H1 (cell line): Measurements from ENCODE around the gene LRRC4. TPM values are rescaled to one million over a fixed set of nuclear protein-coding genes. Genes with fewer than 3 reads are reported as not detected.

Experiments
- CTCF ChIA-PET: fragments of 300-600 bp; sonication (Branson Sonifier 250); formaldehyde crosslinking; loops from one replicate; lab custom pipeline; 2021; ENCODE audit not compliant: partially characterized antibody; lab: Charles Lee
- POLR2A ChIA-PET: fragments of 300-600 bp; sonication (Branson Sonifier 250); formaldehyde crosslinking; loops from one replicate; lab custom pipeline; 2021; ENCODE audit warnings: inconsistent platforms; ENCODE audit not compliant: partially characterized antibody; lab: Charles Lee
- DNase-seq, 2 experiments: peaks; one replicate each; pipeline versions ENCODE4 v3.0.0 to v3.0.0-alpha.2; 2010 to 2022; ENCODE audit warnings: low spot score in 2 of 2, low read depth in 1 of 2, mixed read lengths in 1 of 2
- FAIRE-seq: peaks from 2 replicates; lab custom pipeline; 2011; peaks lifted over from hg19 to GRCh38; lab: Jason Lieb, UNC
- H2AFZ ChIP-seq: 2 replicates; pipeline ENCODE4 v1.8.1; 2012; ENCODE audit warnings: low read length, inconsistent platforms
- H2AK5ac ChIP-seq: 2 replicates; pipeline ENCODE4 v1.6.1; 2013; ENCODE audit warnings: low read depth, low read length
- H2BK120ac ChIP-seq: replicated peaks from 2 replicates; pipeline ENCODE3; 2013; ENCODE audit warnings: low read depth, low read length, inconsistent platforms
- H2BK12ac ChIP-seq: 2 replicates; pipeline ENCODE4 v1.6.1; 2013; ENCODE audit warnings: low read depth, low read length
- H2BK15ac ChIP-seq: 2 replicates; pipeline ENCODE4 v1.6.1; 2013; ENCODE audit warnings: low read length
- H2BK20ac ChIP-seq: 2 replicates; pipeline ENCODE4 v1.6.1; 2013; ENCODE audit warnings: low read length
- H2BK5ac ChIP-seq: 2 replicates; pipeline ENCODE4 v1.6.1; 2013; ENCODE audit warnings: low read depth, low read length
- H3K14ac ChIP-seq: 2 replicates; pipeline ENCODE4 v1.6.1; 2013; ENCODE audit warnings: inconsistent platforms; ENCODE audit not compliant: insufficient read length
- H3K18ac ChIP-seq: 2 replicates; pipeline ENCODE4 v1.6.1; 2013; ENCODE audit warnings: low read length; ENCODE audit errors: extremely low read depth
- H3K23ac ChIP-seq: 2 replicates; pipeline ENCODE4 v1.6.1; 2013; ENCODE audit warnings: inconsistent platforms; ENCODE audit not compliant: insufficient read length
- H3K23me2 ChIP-seq: 2 replicates; pipeline ENCODE4 v1.6.1; 2013; ENCODE audit warnings: low read depth, low read length
- H3K27ac ChIP-seq: 2 replicates; pipeline ENCODE4 v1.6.1; 2011; ENCODE audit warnings: low read depth, low read length, inconsistent platforms
- H3K27me3 ChIP-seq, 4 experiments: replicated peaks in 1 of 4; 1 replicate in 1 of 4; 2 replicates in 3 of 4; pipeline versions ENCODE4 v1.6.1 to v1.8.1; 2011 to 2013; ENCODE audit warnings: low read length in 3 of 4, mild to moderate bottlenecking in 3 of 4, inconsistent platforms in 2 of 4, mixed read lengths in 2 of 4, moderate library complexity in 1 of 4; ENCODE audit not compliant: control insufficient read depth in 3 of 4, insufficient read depth in 3 of 4; ENCODE audit errors: extremely low read depth in 1 of 4
- H3K36me3 ChIP-seq, 4 experiments: 2 replicates each; pipeline versions ENCODE4 v1.6.1 to v1.8.1; 2011 to 2013; ENCODE audit warnings: mild to moderate bottlenecking in 4 of 4, low read length in 3 of 4, moderate library complexity in 2 of 4, control low read depth in 1 of 4, inconsistent platforms in 1 of 4; ENCODE audit not compliant: insufficient read depth in 4 of 4, control insufficient read depth in 2 of 4
- H3K4ac ChIP-seq: replicated peaks from 2 replicates; pipeline ENCODE3; 2013; ENCODE audit warnings: low read length, low read depth, mixed read lengths, inconsistent platforms; ENCODE audit not compliant: insufficient read length
- H3K4me1 ChIP-seq, 4 experiments: replicated peaks in 1 of 4; 1 replicate in 1 of 4; 2 replicates in 3 of 4; pipeline versions ENCODE4 v1.6.1 to v1.8.1; 2011 to 2013; ENCODE audit warnings: low read length in 3 of 4, inconsistent platforms in 2 of 4, mixed read lengths in 1 of 4; ENCODE audit not compliant: insufficient read depth in 4 of 4, control insufficient read depth in 3 of 4
- H3K4me2 ChIP-seq, 2 experiments: 2 replicates each; pipeline versions ENCODE4 v1.6.1 to v1.8.1; 2011 to 2013; ENCODE audit warnings: low read depth in 2 of 2, low read length in 2 of 2, control low read depth in 1 of 2, inconsistent platforms in 1 of 2, mild to moderate bottlenecking in 1 of 2; ENCODE audit not compliant: insufficient read depth in 1 of 2
- H3K4me3 ChIP-seq, 4 experiments: fragments of 200-600, 300-600 bp in 1 of 4; sonication (generic), shearing (Covaris generic), sonication (Bioruptor Twin) in 1 of 4; 2 replicates each; pipeline versions ENCODE4 v1.5.1 to v1.8.1; 2011 to 2016; ENCODE audit warnings: low read length in 4 of 4, low read depth in 3 of 4, control low read depth in 2 of 4, inconsistent platforms in 2 of 4, mild to moderate bottlenecking in 2 of 4, mixed read lengths in 1 of 4, moderate library complexity in 1 of 4; ENCODE audit not compliant: insufficient read depth in 2 of 4; ENCODE audit errors: extremely low read depth in 1 of 4
- H3K56ac ChIP-seq: replicated peaks from 2 replicates; pipeline ENCODE3; 2013; ENCODE audit warnings: low read depth, mild to moderate bottlenecking, mixed read lengths, low read length, inconsistent platforms; ENCODE audit not compliant: insufficient read length
- H3K79me1 ChIP-seq: 2 replicates; pipeline ENCODE4 v1.6.1; 2013; ENCODE audit warnings: low read depth, low read length, control low read depth
- H3K79me2 ChIP-seq, 2 experiments: 2 replicates each; pipeline versions ENCODE4 v1.6.1 to v1.8.1; 2012 to 2013; ENCODE audit warnings: low read length in 2 of 2, mild to moderate bottlenecking in 2 of 2, inconsistent platforms in 1 of 2; ENCODE audit not compliant: insufficient read depth in 2 of 2, control insufficient read depth in 1 of 2
- H3K9ac ChIP-seq, 4 experiments: replicated peaks in 1 of 4; 1 replicate in 1 of 4; 2 replicates in 3 of 4; pipeline versions ENCODE4 v1.6.1 to v1.8.1; 2011 to 2013; ENCODE audit warnings: low read depth in 3 of 4, low read length in 3 of 4, control low read depth in 2 of 4, mild to moderate bottlenecking in 2 of 4, moderate library complexity in 2 of 4, inconsistent platforms in 1 of 4; ENCODE audit errors: extremely low read depth in 1 of 4
- H3K9me3 ChIP-seq, 2 experiments: 2 replicates each; pipeline versions ENCODE4 v1.6.1 to v1.8.1; 2012 to 2013; ENCODE audit warnings: mild to moderate bottlenecking in 2 of 2, moderate library complexity in 2 of 2, control low read depth in 1 of 2, inconsistent platforms in 1 of 2, low read depth in 1 of 2, low read length in 1 of 2, mixed read lengths in 1 of 2; ENCODE audit not compliant: insufficient read depth in 2 of 2
- H4K20me1 ChIP-seq, 2 experiments: replicated peaks in 1 of 2; 2 replicates each; pipeline versions ENCODE3 to v1.8.1; 2011 to 2013; ENCODE audit warnings: inconsistent platforms in 2 of 2, low read length in 2 of 2, mild to moderate bottlenecking in 1 of 2; ENCODE audit not compliant: insufficient read depth in 2 of 2, control insufficient read depth in 1 of 2
- H4K5ac ChIP-seq: 2 replicates; pipeline ENCODE4 v1.6.1; 2013; ENCODE audit warnings: low read length, low read depth, mixed read lengths, inconsistent platforms; ENCODE audit not compliant: insufficient read length
- H4K8ac ChIP-seq: 2 replicates; pipeline ENCODE4 v1.8.0; 2013; ENCODE audit warnings: mild to moderate bottlenecking, moderate library complexity, low read length, inconsistent platforms; ENCODE audit not compliant: insufficient read depth; ENCODE audit errors: extremely low read depth
- H4K91ac ChIP-seq: replicated peaks from 2 replicates; pipeline ENCODE3; 2013; ENCODE audit warnings: low read length, mixed read lengths, inconsistent platforms; ENCODE audit not compliant: insufficient read length
- BACH1 ChIP-seq: IDR thresholded peaks from 2 replicates; pipeline ENCODE4 v1.6.1; 2012; ENCODE audit warnings: low read length, improper control_type of control experiment
- WGBS, 2 experiments: shearing (Covaris generic) in 1 of 2; methylation state at CpG; one replicate each; pipeline versions ENCODE4 v1.1.6 to v1.1.7; 2013 to 2015; ENCODE audit warnings: low lambda C conversion rate in 2 of 2, mixed read lengths in 2 of 2, inconsistent platforms in 1 of 2, low coverage in 1 of 2, missing lambda C conversion rate in 1 of 2; ENCODE audit not compliant: insufficient replicate concordance in 2 of 2, insufficient coverage in 1 of 2, insufficient read length in 1 of 2; ENCODE audit errors: extremely low coverage in 1 of 2, missing lambda C conversion rate in 1 of 2; 5-methylcytosine and 5-hydroxymethylcytosine counted together
- polyA plus RNA-seq, 7 experiments: library from polyadenylated mRNA; depleted of rRNA in 3 of 7; stranded (reverse) in 5 of 7; unstranded in 2 of 7; fragments of >200 nt in 5 of 7; fragments of 200-250 nt in 2 of 7; gene quantifications; 1 replicate in 5 of 7; 2 replicates in 1 of 7; 4 replicates in 1 of 7; pipeline versions ENCODE4 v1.2.1 to v1.2.3, GENCODE V29; 2011 to 2013; ENCODE audit warnings: missing spikeins in 2 of 7, mixed read lengths in 2 of 7
- total RNA-seq: library from RNA; stranded (reverse); fragmentation: NEBNext Ultra II Directional; extraction: Animal tissue kit (Norgen Biotek cat#: 25700); gene quantifications from 2 replicates; pipeline ENCODE4 v1.2.1, GENCODE V29; 2021

The LRRC4 gene
- total and polyA plus RNA-seq, 2 of the 8 experiments (the other 6 are each of a cell fraction or from before 2014, with no cell fraction given), result 13.4 to 16.4 TPM

- no peaks in the 10 kb centered on the region for H3K27me3 ChIP-seq
- no peak overlapping the region for H3K14ac ChIP-seq
- H3K56ac ChIP-seq, result no peak overlapping the region
- 92% methylated on average over 3 of the region's 3 CpGs; no CpG with 5 or more reads in 1 of the 2 experiments for WGBS, 2 experiments
- no peak overlapping the region for H3K23ac ChIP-seq
- peaks cover 13 to 14% of the 10 kb centered on the region in 2 experiments for H4K20me1 ChIP-seq
- no peak overlapping the region for H4K8ac ChIP-seq
- H3K18ac ChIP-seq, result no peak overlapping the region
- H3K4ac ChIP-seq, result no peak overlapping the region
- DNase-seq (no peak), FAIRE-seq (no peak)
- H3K79me2 ChIP-seq, result peaks cover 0 to 31% of the 10 kb centered on the region in 2 experiments; a peak in 2 of 4 replicates
- H3K36me3 ChIP-seq, result peaks cover 0 to 8% (median 1%) of the 10 kb centered on the region in 4 experiments; a peak in 2 of 8 replicates
- H3K9me3 ChIP-seq, result no peaks in the 10 kb centered on the region
- CTCF ChIA-PET, result interaction anchor here (0.6 to 3.8 kb wide), 5 partner anchors 12 to 316 kb away, joined by 3 to 20 read pairs (median 5); no protein-coding TSS in a partner anchor
- H3K4me3 ChIP-seq, result no peak overlapping the region
- POLR2A ChIA-PET, result no interaction called here
- H4K5ac ChIP-seq, result no peak overlapping the region
- H2BK15ac ChIP-seq, result peak overlapping the region; percentile 21; the same call in 1 of the 2 replicates
- TF ChIP-seq BACH1, result no peak
- H3K4me2 ChIP-seq, result no peak overlapping the region
- H2BK12ac ChIP-seq, result no peak overlapping the region
- H3K27ac ChIP-seq, result no peak overlapping the region
- H3K9ac ChIP-seq, result no peak overlapping the region
- H2BK5ac ChIP-seq, result no peak overlapping the region
- peaks cover 8 to 16% (median 12%) of the 10 kb centered on the region in 4 experiments; a peak in 6 of 7 replicates for H3K4me1 ChIP-seq
- H2BK20ac ChIP-seq, result no peak overlapping the region
- no peaks in the 10 kb centered on the region; the same call in 1 of the 2 replicates for H3K79me1 ChIP-seq
- no peak overlapping the region for H2AK5ac ChIP-seq
- H2BK120ac ChIP-seq, result no peak overlapping the region
- no peak overlapping the region for H4K91ac ChIP-seq
- H2AFZ ChIP-seq, result no peak overlapping the region
- no peaks in the 10 kb centered on the region for H3K23me2 ChIP-seq
Observed at GRCh38 chr7:128024151-128024550, 7.1 kb downstream of the LRRC4 start.
